Endothelial cell of umbilical vein (primary cell): Measurements from ENCODE around the gene B3GAT2. TPM values are rescaled to one million over a fixed set of nuclear protein-coding genes. Genes with fewer than 3 reads are reported as not detected.

ENCODE experiments used
- BruUV-seq: library from RNA; stranded (reverse); fragments of 400-500 nt; replicated peaks from 2 replicates; lab custom pipeline; 2021; lab: Mats Ljungman, UMichigan
- CTCF ChIA-PET: fragments of 300-600, 350-600 bp; sonication (Branson Sonifier 250); formaldehyde crosslinking; loops from one replicate; lab custom pipeline; 2021; ENCODE audit warnings: antibody characterized with exemption, inconsistent platforms; lab: Charles Lee
- POLR2A ChIA-PET: fragments of 300-600, 350-600 bp; sonication (Branson Sonifier 250); formaldehyde crosslinking; loops from one replicate; lab custom pipeline; 2021; ENCODE audit warnings: antibody characterized with exemption, inconsistent platforms; lab: Charles Lee
- DNase-seq: peaks from one replicate; pipeline ENCODE4 v3.0.0-alpha.2; 2011; ENCODE audit warnings: low read depth, low spot score
- FAIRE-seq: peaks from 2 replicates; lab custom pipeline; 2011; peaks lifted over from hg19 to GRCh38; lab: Jason Lieb, UNC
- H2AFZ ChIP-seq: 2 replicates; pipeline ENCODE4 v1.6.0; 2012; ENCODE audit warnings: low read depth, low read length, control low read depth, inconsistent platforms
- H3K27ac ChIP-seq: 2 replicates; pipeline ENCODE4 v1.5.1; 2011; ENCODE audit warnings: low read depth, mild to moderate bottlenecking, control low read depth, low read length, moderate library complexity; ENCODE audit not compliant: insufficient read depth
- H3K27me3 ChIP-seq, 2 experiments: 2 replicates each; pipeline versions ENCODE4 v1.6.0 to v1.6.1; 2011; ENCODE audit warnings: low read length in 2 of 2, mixed read lengths in 1 of 2; ENCODE audit not compliant: control insufficient read depth in 2 of 2, insufficient read depth in 2 of 2
- H3K36me3 ChIP-seq, 2 experiments: 2 replicates in 1 of 2; 3 replicates in 1 of 2; pipeline ENCODE4 v1.5.1; 2011; ENCODE audit warnings: low read length in 2 of 2, mild to moderate bottlenecking in 1 of 2, moderate library complexity in 1 of 2; ENCODE audit not compliant: control insufficient read depth in 2 of 2, insufficient read depth in 2 of 2; ENCODE audit errors: extremely low read depth in 1 of 2
- H3K4me1 ChIP-seq: 3 replicates; pipeline ENCODE4 v1.5.1; 2011; ENCODE audit warnings: mild to moderate bottlenecking, low read length; ENCODE audit not compliant: control insufficient read depth, insufficient read depth; ENCODE audit errors: extremely low read depth
- H3K4me2 ChIP-seq: 2 replicates; pipeline ENCODE4 v1.6.1; 2011; ENCODE audit warnings: low read length, control low read depth, mixed read lengths; ENCODE audit not compliant: insufficient read depth
- H3K4me3 ChIP-seq, 3 experiments: fragments of 200-600 bp in 1 of 3; sonication (generic), shearing (Covaris generic) in 1 of 3; replicated peaks in 1 of 3; 2 replicates each; pipeline ENCODE4 v1.5.1; 2011 to 2016; ENCODE audit warnings: control low read depth in 3 of 3, low read length in 3 of 3, mild to moderate bottlenecking in 2 of 3, inconsistent platforms in 1 of 3, low read depth in 1 of 3, moderate library complexity in 1 of 3; ENCODE audit not compliant: insufficient read depth in 1 of 3
- H3K79me2 ChIP-seq: 2 replicates; pipeline ENCODE4 v1.6.0; 2012; ENCODE audit warnings: low read length, inconsistent platforms; ENCODE audit not compliant: control insufficient read depth, insufficient read depth
- H3K9ac ChIP-seq: replicated peaks from 2 replicates; pipeline ENCODE3; 2011; ENCODE audit warnings: low read length, control low read depth; ENCODE audit not compliant: insufficient read depth; ENCODE audit errors: extremely low read depth
- H3K9me1 ChIP-seq: replicated peaks from 3 replicates; pipeline ENCODE4 v1.6.0; 2011; ENCODE audit warnings: mild to moderate bottlenecking, low read length; ENCODE audit not compliant: control insufficient read depth, insufficient read depth; ENCODE audit errors: extremely low read depth
- H3K9me3 ChIP-seq: replicated peaks from 2 replicates; pipeline ENCODE4 v1.5.1; 2012; ENCODE audit warnings: low read length, inconsistent platforms; ENCODE audit not compliant: control insufficient read depth, insufficient read depth
- H4K20me1 ChIP-seq: replicated peaks from 2 replicates; pipeline ENCODE3; 2011; ENCODE audit warnings: mild to moderate bottlenecking, low read length; ENCODE audit not compliant: control insufficient read depth, insufficient read depth; ENCODE audit errors: extremely low read depth
- EZH2 ChIP-seq: IDR thresholded peaks from 2 replicates; pipeline ENCODE4 v1.6.1; 2012; ENCODE audit warnings: borderline replicate concordance, low read depth, mild to moderate bottlenecking, moderate library complexity, low read length, inconsistent platforms; ENCODE audit not compliant: severe bottlenecking
- FOS ChIP-seq: IDR thresholded peaks from 2 replicates; pipeline ENCODE4 v1.6.1; 2011; ENCODE audit warnings: mild to moderate bottlenecking, low read length, moderate library complexity, borderline replicate concordance; ENCODE audit not compliant: insufficient read depth
- GATA2 ChIP-seq: IDR thresholded peaks from 2 replicates; pipeline ENCODE4 v1.7.0; 2011; ENCODE audit warnings: low read depth, mild to moderate bottlenecking, moderate library complexity, mixed read lengths, low read length; ENCODE audit not compliant: insufficient read length, insufficient read depth
- JUN ChIP-seq: IDR thresholded peaks from 2 replicates; pipeline ENCODE4 v1.6.1; 2011; ENCODE audit warnings: borderline replicate concordance, low read depth; ENCODE audit not compliant: insufficient read length, insufficient read depth
- MYC ChIP-seq: IDR thresholded peaks from one replicate; pipeline ENCODE4 v1.6.1; 2011; ENCODE audit warnings: mild to moderate bottlenecking, low read depth, low read length
- POLR2A ChIP-seq: IDR thresholded peaks from 2 replicates; pipeline ENCODE4 v1.6.1; 2012; ENCODE audit warnings: low read depth, mild to moderate bottlenecking, control low read depth, low read length
- POLR2AphosphoS5 ChIP-seq: IDR thresholded peaks from 2 replicates; pipeline ENCODE4 v1.6.1; 2012; ENCODE audit warnings: low read depth, mild to moderate bottlenecking, control low read depth, low read length, moderate library complexity; ENCODE audit not compliant: insufficient read depth
- dilution Hi-C: fragments of 300-500 bp; cut with MboI; formaldehyde crosslinking; loops from one replicate; pipeline ENCODE4 v1.15.0; 2019; ENCODE audit warnings: low sequenced_read_pairs; ENCODE audit not compliant: extremely low pct_ligation_motif_present
- intact Hi-C: fragments of 100-400 bp; cut with micrococcal nuclease; formaldehyde crosslinking; loops from one replicate; pipeline ENCODE4 v1.10.0; 2022
- polyA plus RNA-seq, 4 experiments: library from polyadenylated mRNA; depleted of rRNA in 3 of 4; stranded (reverse) in 3 of 4; unstranded in 1 of 4; fragments of >200 nt; gene quantifications; 2 replicates each; pipeline versions ENCODE4 v1.2.1 to v1.2.3, GENCODE V29; 2011 to 2012; ENCODE audit warnings: missing spikeins in 1 of 4
- total RNA-seq: library from RNA; stranded (reverse); gene quantifications from 2 replicates; pipeline ENCODE4 v1.2.3, GENCODE V29; 2021
- TF ChIP-seq, protein P1 (sequence below), 2 donors: IDR thresholded peaks; 1 replicate in 1 of 2; 2 replicates in 1 of 2; pipeline ENCODE4 v1.5.1; 2011; ENCODE audit warnings: low read length in 2 of 2, mild to moderate bottlenecking in 2 of 2, moderate library complexity in 2 of 2, control low read depth in 1 of 2, inconsistent platforms in 1 of 2, low read depth in 1 of 2; ENCODE audit not compliant: insufficient read depth in 1 of 2; ENCODE audit errors: extremely low read depth in 1 of 2
- TF ChIP-seq, protein P2 (sequence below): IDR thresholded peaks from 2 replicates; pipeline ENCODE4 v1.6.1; 2011; ENCODE audit not compliant: insufficient read depth, insufficient read length

B3GAT2 gene
- total and polyA plus RNA-seq, 2 donors (not counting 3 experiments of a cell fraction or from before 2014, with no cell fraction given) = not detected

DNA sequence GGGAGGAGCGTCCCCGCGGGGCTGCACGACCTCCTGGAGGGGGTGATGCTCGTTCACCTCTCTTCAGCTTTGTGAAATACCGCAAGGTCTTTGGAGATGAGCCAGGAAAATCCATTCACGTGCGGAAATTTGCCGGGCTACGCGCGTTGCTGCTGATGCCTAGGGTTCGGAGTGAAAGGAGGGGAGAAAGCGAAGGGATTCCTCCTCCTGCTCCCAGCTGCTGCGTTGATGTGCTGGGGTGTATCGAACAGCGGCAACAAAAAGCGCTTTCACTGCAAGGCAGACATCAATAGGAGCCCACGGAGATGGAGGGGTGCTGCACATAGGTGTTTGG is 391 bp upstream of the B3GAT2 start:
- no peak overlapping the region for H3K27ac ChIP-seq
- TF ChIP-seq MYC (no peak), EZH2 (peak; percentile 69)
- H3K9ac ChIP-seq = no peak overlapping the region
- CTCF ChIA-PET = interaction anchor here (1.5 to 4.3 kb wide), 6 partner anchors 73 to 736 kb away, joined by 4 to 87 read pairs (median 10); partner anchors contain the start of gene SDHAF4
- no peaks in the 10 kb centered on the region for H3K79me2 ChIP-seq
- H3K4me3 ChIP-seq = peak overlapping the region in 2 of 3 experiments; percentile 13 to 29
- H3K4me2 ChIP-seq = peak overlapping the region; percentile 42
- peaks cover 36 to 70% of the 10 kb centered on the region in 2 experiments for H3K27me3 ChIP-seq
- FAIRE-seq (no peak), DNase-seq (no peak)
- dilution Hi-C loops = no loop called here
- no peaks in the 10 kb centered on the region for H4K20me1 ChIP-seq
- peaks cover 14% of the 10 kb centered on the region for H3K4me1 ChIP-seq
- H3K36me3 ChIP-seq = no peaks in the 10 kb centered on the region
- no peaks in the 10 kb centered on the region for H3K9me3 ChIP-seq
- H3K9me1 ChIP-seq = no peaks in the 10 kb centered on the region
- intact Hi-C loops = loop anchor here (2.0 to 10.0 kb wide), 3 partner anchors 388 to 736 kb away; no protein-coding TSS in a partner anchor
- peak overlapping the region; percentile 68 for H2AFZ ChIP-seq
- POLR2A ChIA-PET = no interaction called here
- no TSS peak for BruUV-seq

DNA sequence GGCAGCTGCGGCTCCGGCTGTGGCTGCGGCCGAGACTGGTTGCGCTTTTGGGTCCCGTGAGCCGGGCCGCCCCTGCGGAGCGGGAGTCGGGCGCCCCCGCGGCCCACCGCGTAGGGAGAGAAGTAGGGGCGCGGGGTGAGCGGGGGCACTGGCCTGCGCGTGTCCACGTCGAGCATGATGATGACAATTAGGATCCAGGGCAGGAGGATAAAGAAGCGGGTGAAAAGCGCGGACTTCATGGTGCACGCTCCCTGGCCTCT is 739 bp downstream of the B3GAT2 start:
- Histone ChIP-seq H3K27me3 (peaks cover 36 to 72% of the 10 kb centered on the region in 2 experiments), H3K9me1 (no peaks in the 10 kb centered on the region), H3K4me3 (peak overlapping the region; percentile 13 to 31 (median 24)), H3K36me3 (no peaks in the 10 kb centered on the region), H4K20me1 (no peaks in the 10 kb centered on the region), H3K79me2 (no peaks in the 10 kb centered on the region), H3K4me1 (peaks cover 14% of the 10 kb centered on the region), H3K4me2 (peak overlapping the region; percentile 42), H3K9me3 (no peaks in the 10 kb centered on the region), H2AFZ (peak overlapping the region; percentile 41), H3K27ac (no peak overlapping the region), H3K9ac (no peak overlapping the region)
- DNase-seq (no peak), FAIRE-seq (no peak)
- CTCF ChIA-PET = interaction anchor here (0.7 to 4.3 kb wide), 29 partner anchors 13 to 735 kb away, joined by 3 to 87 read pairs (median 4); partner anchors contain the start of gene SDHAF4
- POLR2A ChIA-PET = no interaction called here
- intact Hi-C loops (loop anchor here (1.0 to 10.0 kb wide), 5 partner anchors 72 to 735 kb away; no protein-coding TSS in a partner anchor), dilution Hi-C loops (no loop called here)
- BruUV-seq = no TSS peak
- TF ChIP-seq MYC = no peak
- no peak for TF ChIP-seq GATA2
- no peak for TF ChIP-seq POLR2A
- no peak for TF ChIP-seq EZH2
- TF ChIP-seq FOS = no peak
- TF ChIP-seq, protein P1, sequence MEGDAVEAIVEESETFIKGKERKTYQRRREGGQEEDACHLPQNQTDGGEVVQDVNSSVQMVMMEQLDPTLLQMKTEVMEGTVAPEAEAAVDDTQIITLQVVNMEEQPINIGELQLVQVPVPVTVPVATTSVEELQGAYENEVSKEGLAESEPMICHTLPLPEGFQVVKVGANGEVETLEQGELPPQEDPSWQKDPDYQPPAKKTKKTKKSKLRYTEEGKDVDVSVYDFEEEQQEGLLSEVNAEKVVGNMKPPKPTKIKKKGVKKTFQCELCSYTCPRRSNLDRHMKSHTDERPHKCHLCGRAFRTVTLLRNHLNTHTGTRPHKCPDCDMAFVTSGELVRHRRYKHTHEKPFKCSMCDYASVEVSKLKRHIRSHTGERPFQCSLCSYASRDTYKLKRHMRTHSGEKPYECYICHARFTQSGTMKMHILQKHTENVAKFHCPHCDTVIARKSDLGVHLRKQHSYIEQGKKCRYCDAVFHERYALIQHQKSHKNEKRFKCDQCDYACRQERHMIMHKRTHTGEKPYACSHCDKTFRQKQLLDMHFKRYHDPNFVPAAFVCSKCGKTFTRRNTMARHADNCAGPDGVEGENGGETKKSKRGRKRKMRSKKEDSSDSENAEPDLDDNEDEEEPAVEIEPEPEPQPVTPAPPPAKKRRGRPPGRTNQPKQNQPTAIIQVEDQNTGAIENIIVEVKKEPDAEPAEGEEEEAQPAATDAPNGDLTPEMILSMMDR (IDR thresholded peaks at IDR 0.05; ENCODE audit: extremely low read depth in 1 of 2, insufficient read depth in 1 of 2, low read depth in 1 of 2, low read length in 2 of 2) = no peak
- no peak for TF ChIP-seq POLR2AphosphoS5
- TF ChIP-seq, protein P2, sequence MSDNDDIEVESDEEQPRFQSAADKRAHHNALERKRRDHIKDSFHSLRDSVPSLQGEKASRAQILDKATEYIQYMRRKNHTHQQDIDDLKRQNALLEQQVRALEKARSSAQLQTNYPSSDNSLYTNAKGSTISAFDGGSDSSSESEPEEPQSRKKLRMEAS = no peak
- TF ChIP-seq JUN = no peak
